HG02571 (cell line): ENCODE results near the gene PRICKLE4.
"Not testable (repeated sequence)": the region's sequence is repeated elsewhere in the genome, so short reads cannot be mapped to it uniquely, and the experiment has no call there.

Source experiments
- ATAC-seq: cut with Tn5 transposase; IDR thresholded peaks from one replicate; pipeline ENCODE4 v1.9.1; 2021; ENCODE audit warnings: mild to moderate bottlenecking, moderate library complexity; ENCODE audit not compliant: unreplicated experiment

Gene PRICKLE4

DNA sequence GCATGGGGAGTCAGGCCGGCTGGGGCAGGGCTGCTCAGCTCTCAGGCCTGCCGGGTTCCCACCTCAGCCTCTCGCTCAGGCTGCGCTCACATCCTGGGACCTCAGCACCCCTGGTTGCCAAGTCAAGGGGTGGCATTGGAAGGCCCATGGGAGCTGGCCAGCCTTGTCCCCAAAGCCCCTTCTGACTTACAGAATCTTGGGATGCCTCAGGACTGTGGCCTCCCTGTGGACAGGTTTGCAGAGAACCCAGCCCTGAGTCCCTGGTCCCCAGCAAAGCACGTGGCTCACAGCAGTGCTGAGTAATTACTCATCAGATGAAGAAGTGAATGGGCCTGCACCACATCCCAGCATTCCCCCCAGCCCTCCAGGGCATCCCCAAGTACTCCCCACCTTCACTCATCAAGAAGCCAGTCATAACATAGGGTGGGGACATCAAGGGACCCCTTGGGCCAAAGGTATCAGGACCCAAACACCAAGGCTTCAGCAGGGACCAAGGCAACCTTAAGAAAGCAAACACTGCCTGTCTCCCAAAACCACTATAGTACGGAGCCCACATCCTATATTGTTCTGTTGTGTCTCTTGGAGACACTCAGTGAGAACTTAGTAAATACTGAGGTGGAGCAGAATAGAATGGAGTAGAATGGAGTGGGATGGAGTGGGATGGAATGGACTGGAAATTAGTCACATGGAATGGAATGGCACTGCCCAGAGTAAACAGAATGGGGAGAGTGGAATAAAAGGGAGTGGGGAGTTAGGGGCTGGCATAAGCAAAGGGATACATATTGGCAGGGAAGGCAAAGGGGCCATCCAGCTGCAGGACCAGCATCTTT, 37.0 kb upstream of the PRICKLE4 start:
- no peak for ATAC-seq

DNA sequence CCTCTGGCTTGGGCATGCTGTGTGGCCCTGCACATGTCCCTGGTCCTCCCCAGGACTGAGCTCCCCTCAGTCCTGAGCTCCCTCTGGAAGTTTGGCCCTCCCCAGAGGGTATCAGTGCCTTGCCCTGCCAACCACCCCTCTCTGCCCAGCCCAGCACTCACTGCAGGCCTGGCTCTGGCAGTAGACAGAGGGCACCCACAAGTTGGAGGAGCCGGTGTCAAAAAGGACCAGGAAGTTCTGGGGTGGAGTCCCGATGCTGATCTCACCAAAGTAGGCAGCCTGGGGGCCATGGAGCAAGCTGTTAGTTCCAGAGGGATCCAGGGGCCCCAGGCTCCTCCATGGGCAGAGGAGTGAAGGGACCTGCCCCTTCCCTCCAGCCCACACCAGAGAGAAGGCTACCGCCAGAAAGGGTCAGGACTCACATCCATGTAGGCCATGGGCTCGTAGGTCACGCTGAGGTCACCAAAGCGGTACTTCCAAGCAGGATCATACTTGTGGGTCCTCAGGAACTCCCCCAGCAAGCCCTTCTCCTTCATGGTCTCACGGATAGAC, 36.3 kb upstream of the PRICKLE4 start:
- ATAC-seq: no peak

DNA sequence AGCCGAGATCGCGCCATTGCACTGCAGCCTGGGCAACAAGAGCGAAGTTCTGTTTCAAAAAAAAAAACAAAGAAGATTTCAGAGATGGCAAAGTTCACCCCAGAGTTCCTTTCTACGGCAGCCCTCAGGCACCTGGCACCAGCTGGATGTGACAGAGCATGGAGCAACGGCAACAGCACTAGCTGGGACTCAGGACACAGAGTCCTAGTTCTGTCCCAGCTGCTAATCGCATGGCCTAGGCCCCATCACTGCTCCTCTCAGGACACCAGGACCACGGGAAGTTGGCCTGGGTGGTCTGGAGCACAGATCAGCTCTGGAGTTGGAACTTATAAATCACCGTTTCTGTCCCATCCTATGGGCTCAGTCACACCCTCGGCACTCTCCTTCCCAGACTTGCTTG, 34.5 kb upstream of the PRICKLE4 start:
- ATAC-seq: no peak

DNA sequence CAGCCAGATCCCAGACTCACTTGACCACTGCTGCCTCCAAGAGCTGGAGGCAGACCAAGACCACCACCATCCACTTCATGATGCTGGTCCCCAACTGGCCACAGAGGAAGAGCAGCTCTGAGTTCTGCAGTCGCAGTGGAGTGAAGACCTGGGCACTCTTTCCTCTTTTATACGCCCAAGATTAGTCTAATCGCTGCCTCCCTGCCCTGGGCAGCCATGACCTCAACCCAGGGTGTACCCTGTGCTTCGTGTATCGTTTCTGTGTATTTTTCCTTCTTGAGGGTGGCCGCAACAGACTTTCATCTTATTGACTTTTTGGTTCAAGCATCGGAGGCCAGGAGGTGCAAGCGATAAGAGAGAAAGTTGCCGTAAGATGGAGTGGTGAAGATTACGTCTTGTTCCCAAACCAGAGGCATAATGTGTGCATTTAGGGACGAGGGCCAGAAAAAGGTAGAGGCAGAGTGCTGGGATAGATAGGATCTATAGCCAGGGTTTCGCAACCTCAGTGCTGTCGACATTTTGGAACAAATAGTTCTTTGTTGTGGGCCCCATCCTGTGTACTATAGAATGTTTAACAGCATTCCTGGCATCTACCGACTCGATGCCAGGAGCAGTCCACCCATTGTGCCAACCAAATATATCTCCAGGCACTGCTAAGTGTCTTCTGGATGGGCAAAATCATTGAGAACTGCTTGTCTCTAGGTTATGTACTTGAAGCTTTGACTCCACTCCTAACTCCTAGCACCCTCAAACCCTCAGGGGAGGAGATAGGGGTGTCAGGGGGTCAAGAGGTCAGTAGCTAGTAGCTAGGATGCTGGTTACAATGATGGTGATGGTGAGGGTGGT, 33.1 kb upstream of the PRICKLE4 start, which contains the start of gene PGC:
Gene PGC (minus strand): TSS at position 142 of the 846 bp plus-strand sequence. CDS start 63 bp downstream, at position 79.
- ATAC-seq: no peak

DNA sequence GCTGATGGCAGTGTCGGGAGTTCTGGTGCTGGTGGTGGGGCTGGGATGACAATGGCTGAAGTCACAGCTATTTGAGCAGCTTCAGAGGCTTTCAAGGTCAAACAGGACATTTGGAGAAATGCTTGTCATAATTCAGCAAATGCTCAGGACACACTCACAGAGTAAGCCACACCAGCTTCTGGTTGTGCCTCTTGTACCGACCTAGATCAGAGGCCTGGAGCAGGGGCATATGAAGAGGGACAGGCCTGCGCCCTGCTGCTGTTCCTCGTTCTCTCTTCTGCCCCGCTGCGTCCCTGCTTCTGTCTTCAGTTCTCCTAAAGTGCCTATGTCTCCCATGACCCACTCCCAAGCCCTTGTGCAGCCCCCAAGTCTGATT, 32.5 kb upstream of the PRICKLE4 start:
- ATAC-seq: no peak

DNA sequence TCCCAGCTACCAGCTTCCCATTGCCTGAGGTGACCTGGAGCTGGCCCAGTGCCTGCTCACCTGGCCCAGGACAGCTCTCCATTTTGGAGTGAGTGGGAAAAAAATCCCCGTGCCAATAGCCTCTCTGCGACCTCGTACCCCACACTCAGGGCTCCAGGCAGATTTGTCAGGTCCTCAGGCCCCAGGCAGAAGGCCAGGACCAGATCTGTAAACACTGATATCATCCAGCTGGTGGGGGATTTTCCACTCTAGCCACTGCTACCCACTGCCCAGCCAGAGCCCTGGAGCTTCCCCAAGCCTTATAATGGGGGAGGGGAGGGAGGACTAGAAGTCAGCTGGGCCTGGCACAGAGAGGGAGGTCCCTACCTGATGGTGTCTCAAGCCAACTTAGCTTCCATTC, 32.0 kb upstream of the PRICKLE4 start:
- ATAC-seq: no peak

DNA sequence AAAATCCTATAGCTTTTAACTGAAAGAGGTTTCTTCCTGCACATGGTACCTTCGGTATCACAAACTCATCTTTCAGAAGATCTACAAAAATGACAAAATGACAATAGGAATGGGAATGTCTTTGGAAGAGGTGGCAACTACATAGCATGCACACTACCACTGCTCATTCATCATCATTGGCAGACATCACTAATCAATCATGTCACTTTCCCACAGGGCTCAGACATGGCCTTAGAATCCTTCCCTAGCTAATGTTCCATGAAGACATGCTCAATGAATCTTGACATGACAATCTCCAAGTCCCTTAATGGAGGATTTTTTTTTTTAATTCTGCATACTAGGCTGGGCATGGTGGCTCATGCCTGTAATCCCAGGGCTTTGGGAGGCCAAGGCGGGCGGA, 30.2 kb upstream of the PRICKLE4 start:
- no peak for ATAC-seq

DNA sequence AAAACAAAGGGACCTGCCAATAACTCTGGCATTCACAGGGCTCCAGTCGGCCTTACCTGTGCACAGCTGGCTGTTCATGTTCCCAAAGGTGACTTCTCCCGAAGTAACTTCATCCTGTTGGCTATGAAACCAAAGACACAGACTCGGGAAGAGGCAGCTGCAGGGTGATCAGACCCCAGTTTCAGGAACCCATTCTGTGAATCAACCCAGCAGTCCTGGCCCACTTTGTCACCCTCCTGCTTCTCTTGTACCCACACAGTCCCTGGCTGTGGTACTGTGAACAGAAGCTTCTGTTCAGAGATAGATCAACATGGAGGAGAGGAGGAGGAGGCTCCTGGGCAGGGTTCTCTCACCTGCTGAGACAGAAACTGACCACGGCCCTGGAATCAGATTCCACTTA, 24.7 kb upstream of the PRICKLE4 start:
- no peak for ATAC-seq

DNA sequence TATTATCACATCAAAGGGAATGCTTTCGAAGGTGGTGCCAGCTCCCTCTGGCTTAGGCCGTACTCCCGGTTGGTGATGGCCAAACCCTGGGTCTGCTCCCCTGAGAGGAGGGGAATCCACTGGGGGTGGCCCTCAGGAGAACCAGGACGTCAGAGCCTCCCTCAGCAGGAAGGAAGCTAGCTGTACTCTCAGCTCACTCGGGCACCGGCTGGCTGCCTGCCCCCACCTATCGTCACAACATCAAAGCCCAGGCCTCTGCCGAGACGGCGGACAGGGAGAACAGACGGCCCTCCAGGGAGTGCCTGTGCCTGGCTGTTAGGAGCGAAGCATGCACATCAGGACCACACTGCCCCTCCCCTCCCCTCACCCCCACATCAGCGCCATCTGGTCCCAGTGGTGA, 24.2 kb upstream of the PRICKLE4 start:
- ATAC-seq: no peak

DNA sequence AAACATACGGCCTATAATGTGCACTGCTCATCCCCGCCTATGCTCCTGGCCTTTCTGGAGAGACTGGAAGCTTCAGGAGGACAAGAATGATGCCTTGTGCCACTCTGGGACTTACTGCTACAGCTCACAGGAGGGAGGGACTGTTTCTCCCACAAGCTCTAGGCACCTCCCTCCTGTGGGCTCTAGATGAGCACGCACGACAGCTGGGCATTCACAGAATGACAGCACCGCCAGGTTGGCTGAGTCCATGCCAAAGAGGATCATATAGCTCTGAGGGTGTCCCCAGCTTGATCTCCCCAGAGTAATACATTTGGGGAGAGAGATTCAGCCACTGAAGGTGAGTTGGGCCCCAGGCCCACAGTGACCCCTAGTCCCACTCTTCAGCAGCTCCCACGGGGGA, 23.3 kb upstream of the PRICKLE4 start:
- ATAC-seq: no peak

DNA sequence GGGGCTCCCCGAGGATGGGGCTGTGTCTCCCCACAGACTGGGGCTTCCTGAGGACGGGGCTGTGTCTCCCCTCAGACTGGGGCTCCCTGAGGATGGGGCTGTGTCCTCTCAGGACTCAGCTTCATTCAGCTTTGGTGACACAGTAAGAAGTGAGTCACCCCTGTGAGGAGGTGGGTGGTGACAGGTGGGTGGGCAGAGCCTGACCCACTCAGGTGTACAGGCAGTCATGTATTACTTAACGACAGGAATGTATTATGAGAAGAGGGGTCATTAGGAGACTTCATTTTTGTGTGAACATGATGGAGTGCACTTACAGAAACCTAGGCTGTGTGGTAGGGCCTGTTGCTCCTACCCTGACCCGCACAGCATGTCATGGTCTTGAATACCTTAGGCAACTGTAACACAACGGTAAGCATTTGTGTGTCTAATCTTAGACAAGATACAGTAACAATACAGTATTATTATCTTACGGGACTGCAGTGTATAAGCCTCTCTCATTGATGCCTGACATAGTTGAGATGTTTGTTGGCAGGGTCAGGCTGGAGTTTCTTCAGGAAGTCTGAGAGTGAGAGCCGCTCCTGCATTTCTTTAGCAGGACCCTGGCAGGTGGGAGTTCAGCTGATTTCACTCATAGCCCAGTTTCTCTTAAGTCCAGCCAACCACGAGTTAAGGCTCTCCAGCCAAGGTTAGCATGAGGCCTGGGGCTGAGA, 22.5 kb upstream of the PRICKLE4 start:
- ATAC-seq: no peak

DNA sequence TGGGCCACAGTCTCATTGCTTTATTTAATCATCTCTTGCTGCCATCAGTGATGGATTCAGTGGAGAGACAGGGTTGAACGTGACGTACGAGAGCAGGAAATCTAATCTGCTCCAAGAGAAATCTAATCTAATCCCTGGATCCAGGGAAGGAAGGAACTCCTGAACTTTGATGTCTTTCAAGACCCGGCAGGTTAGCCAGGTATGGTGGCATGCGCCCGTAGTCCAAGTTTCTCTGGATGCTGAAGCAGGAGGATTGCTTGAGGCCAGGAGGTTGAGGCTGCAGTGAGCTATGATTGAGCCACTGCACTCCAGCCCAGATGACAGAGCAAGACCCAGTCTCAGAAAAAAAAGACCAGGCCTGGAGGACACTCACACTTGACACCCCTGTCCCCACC, 21.9 kb upstream of the PRICKLE4 start:
- ATAC-seq: no peak

DNA sequence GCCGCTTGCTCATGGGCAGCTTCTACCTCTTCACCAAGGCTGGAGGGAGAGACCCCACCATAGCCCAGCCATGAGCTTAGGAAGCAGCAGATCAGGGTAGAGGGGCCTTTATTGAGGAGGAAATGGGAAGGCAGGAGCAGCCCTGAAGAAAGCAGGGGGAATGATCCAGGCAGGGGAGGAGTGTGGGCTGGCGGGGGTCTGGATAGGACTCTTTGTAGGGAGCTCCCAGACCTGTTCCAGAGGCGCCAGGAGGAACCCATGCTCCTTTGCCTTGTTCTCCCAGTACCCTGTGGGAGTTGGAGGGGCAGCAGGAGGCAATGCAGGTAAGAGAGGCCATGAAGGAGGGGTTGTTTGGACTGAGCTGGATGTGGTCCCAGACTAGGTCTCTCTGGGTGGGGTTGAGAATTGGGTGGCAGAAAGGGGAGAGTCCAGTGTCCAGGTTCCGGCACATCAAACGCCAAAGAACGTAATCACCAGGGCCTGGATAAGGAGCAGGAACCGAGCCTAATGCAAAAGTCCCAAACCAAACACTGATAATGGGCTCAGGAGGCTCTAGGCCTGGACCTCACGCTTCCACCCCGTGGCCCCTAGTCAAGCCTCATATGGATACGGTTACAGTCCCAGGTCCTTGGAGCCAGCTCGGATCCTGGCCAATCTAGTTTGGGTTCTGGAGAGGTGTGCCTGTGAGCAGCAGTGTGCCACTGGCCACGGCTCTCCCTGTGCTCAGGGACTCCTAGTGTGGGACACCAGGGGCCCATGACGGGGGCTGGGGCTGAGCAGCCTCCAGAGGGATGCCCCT, 21.3 kb upstream of the PRICKLE4 start:
- no peak for ATAC-seq

DNA sequence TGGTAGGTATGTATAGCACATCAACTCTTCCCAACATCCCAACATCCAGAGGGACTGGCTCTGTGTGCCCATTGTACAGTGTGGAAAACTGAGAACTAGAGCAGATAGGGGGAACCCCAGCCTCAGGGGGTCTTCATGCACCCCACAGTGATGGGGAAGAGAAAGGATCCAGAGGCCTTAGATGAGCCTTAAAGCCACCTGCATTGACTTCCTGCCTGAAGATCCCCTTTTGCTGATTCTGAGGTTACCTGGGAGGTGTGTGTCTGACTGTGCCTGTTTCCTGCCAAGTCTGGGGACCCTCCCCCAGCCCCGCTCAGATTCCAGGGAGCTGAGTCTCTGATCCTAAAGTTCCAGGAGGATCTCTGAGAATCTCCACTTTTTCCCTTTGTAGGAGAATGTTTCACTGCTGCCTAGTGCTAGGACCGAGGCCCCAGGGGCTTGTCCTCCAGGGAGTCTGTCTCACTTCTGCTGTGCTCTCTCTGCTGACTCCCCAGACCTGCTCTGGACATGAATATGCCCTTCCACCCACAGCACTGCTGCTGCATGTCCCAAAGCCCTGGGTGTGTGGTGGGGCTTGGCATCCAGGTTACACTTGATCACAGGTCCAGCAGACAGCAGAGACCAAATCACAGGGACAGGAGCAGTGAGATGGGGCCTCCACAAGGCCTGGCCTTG, 20.5 kb upstream of the PRICKLE4 start:
- ATAC-seq: no peak

DNA sequence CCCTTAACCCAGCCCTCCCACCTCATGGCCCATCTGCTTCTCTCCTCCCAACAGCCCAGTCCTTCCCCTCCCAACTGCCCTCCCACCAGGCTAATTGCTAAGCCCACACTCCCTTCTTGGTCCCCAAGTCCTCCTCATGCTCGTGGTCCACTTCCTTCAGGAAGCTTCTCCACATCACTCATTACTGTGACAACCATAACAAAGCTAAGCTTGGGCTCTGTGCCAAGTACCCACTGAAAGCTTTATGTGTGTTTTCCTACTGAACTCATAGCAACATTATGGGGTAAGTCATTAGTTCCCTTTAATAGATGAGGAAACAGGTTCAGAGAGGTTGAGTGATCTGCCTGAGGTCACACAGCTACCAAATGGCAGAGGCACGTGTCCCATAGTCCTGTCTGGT, 17.1 kb upstream of the PRICKLE4 start:
- no peak for ATAC-seq

DNA sequence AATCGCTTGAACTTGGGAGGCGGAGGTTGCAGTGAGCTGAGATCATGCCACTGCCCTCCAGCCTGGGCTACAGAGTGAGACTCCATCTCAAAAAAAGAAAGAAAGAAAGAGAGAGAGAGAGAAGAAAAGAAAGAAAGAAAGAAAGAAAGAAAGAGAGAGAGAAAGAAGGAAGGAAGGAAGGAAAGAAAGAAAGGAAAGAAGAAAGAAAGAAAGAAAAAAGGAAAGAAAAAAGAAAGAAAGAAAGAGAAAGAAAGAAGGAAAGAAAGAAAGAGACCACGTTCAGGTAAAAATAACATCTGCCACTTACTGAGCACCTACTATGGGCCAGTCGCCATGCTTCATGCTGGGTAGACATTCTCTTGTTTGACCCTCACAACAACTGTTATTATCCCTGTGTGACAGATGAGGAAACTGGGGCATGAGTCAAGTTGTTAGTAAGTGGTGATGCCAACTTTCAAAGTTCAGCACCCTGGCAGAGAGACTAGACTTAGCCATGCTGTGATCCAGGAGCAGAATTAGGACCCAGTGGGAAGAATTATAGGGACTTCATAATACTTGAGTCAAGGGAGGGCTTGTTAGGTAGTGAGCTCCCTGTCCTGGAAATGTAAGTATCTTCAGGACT, 14.4 kb upstream of the PRICKLE4 start:
- not testable (repeated sequence) for ATAC-seq

DNA sequence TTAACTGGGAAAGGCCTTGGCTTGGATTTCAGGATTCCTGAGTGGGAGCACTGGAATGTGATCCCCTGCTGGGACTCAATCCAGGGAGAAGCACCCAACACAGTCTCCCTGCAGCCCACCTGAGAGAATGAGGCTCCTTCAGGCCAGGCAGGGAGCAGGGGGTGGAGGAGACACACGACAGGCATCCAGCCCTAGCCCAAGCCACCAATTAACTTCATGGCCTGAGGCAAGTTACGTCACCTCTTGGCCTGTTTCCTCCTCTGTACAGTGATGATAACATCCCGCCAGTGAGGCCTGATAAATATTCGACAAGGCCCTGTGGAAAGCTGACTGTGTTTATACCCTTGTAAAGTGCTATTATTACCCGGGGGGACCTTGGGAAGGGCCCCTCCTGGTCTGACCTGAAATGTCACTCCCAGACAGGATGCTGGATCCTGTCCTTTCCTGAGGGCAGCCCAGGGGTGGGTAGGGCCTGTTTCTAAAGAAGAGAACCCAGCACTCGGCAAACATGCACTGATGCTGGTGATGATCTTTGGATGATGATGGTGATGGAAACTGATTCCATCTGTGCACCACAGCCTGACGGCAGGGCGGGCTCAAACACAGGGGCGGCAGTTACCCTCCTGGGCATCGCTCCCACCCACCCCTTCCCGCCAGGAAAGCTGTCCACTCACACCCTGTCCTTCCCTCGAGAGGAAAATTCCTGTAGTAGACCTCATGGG, 13.3 kb upstream of the PRICKLE4 start:
- ATAC-seq: no peak

DNA sequence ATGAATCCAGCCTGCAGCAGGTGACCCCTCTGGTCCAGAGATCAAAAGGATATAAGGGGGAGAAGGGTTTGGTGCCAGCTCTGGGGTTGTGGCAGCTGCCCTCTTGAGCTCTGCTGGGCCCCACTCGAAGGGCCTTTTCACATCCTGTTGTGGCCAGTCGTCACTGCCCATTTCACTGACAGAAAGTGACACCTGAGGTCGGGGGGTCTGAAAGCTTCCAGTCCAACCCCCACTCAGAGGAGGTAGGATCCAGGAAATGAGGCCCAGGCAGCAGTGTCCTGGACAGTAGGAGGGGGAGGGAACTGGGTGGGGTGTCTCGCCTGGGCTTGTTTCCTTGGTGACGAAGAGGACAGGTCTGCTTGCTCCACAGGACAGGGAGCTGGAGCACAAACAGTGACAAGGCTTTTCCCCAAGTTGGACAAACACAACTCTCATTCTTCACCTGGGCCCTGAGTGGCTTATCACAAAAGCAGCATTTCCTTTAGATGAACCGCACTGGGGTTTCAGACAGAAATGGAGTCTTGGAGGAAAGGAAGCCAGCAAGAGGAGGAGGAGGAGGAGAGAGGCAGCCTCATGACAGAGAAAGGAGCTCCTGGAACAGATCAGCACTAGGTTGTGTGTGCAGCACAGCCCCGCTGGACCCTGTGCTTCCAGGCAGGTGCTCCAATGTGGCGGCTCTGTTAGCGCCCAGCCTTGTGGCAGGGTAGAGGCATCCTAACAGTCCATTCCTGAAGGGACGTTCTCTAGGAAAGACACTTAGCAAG, 11.9 kb upstream of the PRICKLE4 start:
- ATAC-seq: no peak
